Measurements from ENCODE around the gene LPP. TPM values are rescaled to one million over a fixed set of nuclear protein-coding genes. Genes with fewer than 3 reads are reported as not detected.

Gene LPP
- total RNA-seq, 2 experiments from 2014 or later, result 51.3 to 58.9 TPM

DNA sequence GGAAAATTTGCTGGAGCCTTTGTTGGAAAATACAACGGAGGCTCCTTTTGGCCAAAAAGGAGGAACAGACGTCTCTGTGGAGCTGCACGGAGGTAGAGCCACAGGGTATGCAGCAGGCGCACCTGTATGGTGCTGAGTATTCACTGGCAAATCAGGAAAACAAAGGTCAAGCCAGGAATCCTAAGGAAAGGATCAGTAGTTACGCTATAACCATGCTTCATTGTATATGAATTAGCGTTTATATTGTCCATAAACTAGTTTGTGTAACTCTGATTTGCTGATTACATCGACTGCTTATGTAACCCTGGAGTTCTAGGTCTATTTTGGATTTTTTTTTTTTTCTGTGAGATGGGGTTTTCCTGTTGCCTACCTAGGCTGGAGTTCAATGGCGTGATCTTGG lies 45.4 kb downstream of the LPP start:
- CTCF ChIA-PET, result no interaction called here

GRCh38 chr3:188200481-188200880 lies 46.5 kb downstream of the LPP start:
- Mint-ChIP-seq H3K27me3 (ENCODE audit: low read depth) (no peaks in the 10 kb centered on the region), H3K27ac (no peak overlapping the region), H3K36me3 (ENCODE audit: low read depth) (peaks cover 22% of the 10 kb centered on the region), H3K4me1 (ENCODE audit: low read depth) (peaks cover 30% of the 10 kb centered on the region), H3K4me3 (no peak overlapping the region), H3K9me3 (ENCODE audit: insufficient read depth) (no peaks in the 10 kb centered on the region)
- ChIA-PET CTCF (no interaction called here), POLR2A (no interaction called here)
- ATAC-seq, result no peak
- DNase-seq, result no peak

More for the DNA sequence above, 45.4 kb downstream of the LPP start:
- H3K27ac Mint-ChIP-seq, result no peak overlapping the region
- no peak overlapping the region for H3K4me3 Mint-ChIP-seq
- H3K9me3 Mint-ChIP-seq (ENCODE audit: insufficient read depth), result no peaks in the 10 kb centered on the region
- POLR2A ChIA-PET, result interaction anchor here (0.6 kb wide), 1 partner anchor 478 kb away, joined by 4 read pairs; no protein-coding TSS in a partner anchor
- peaks cover 20% of the 10 kb centered on the region for H3K36me3 Mint-ChIP-seq (ENCODE audit: low read depth)
- no peaks in the 10 kb centered on the region for H3K27me3 Mint-ChIP-seq (ENCODE audit: low read depth)
- DNase-seq (no peak), ATAC-seq (no peak)
- H3K4me1 Mint-ChIP-seq (ENCODE audit: low read depth), result peaks cover 30% of the 10 kb centered on the region

DNA sequence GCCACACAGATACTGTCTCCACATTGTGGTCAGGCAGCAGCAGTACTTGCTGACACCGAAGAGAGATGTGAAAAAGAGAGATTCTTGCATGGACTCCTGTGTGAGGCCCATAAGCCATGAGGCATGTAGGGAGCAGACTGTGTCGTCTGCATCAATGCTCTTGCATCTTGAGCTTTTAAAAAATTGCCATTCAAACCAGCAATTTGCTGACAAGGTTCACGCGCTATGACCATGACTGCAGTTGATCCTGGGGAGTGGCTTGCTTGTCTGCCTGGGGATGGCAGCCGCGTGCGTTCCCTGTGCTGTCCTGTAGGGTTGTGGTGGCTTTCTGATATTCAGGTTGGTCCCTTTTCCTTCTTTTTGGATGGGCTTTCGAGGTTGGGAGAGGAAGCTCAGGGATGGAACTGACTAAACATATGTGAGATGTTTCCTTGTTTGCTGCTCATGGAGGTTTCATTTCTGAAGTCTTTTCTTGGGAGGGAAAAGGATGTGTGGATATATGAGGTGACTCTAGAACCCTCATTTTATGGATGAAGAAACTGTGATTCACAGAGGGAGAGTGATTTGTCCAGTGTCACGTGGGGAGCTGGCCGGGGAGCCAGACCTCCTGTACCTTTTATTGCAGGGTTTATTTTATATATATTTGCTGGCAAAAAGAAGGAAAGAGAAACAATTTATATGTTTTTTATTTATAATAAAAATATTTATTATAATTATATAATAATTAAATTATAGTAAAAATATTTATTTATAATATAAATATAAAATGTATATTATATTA lies 48.6 kb downstream of the LPP start:
- CTCF ChIA-PET, result no interaction called here
- no peaks in the 10 kb centered on the region for H3K9me3 Mint-ChIP-seq (ENCODE audit: insufficient read depth)
- peaks cover 21% of the 10 kb centered on the region for H3K36me3 Mint-ChIP-seq (ENCODE audit: low read depth)
- POLR2A ChIA-PET, result interaction anchor here (1.0 kb wide), 1 partner anchor 49 kb away, joined by 3 read pairs; no protein-coding TSS in a partner anchor
- no peaks in the 10 kb centered on the region for H3K27me3 Mint-ChIP-seq (ENCODE audit: low read depth)
- peak; percentile 55 for DNase-seq
- H3K4me3 Mint-ChIP-seq, result no peak overlapping the region
- H3K4me1 Mint-ChIP-seq (ENCODE audit: low read depth), result peaks cover 13% of the 10 kb centered on the region
- H3K27ac Mint-ChIP-seq, result no peak overlapping the region
- peak; percentile 62 for ATAC-seq

- ChIA-PET POLR2A (no interaction called here), CTCF (interaction anchor here (1.1 to 3.5 kb wide), 3 partner anchors 8 to 465 kb away, joined by 3 to 18 read pairs (median 3); no protein-coding TSS in a partner anchor)
- H3K36me3 Mint-ChIP-seq (ENCODE audit: low read depth), result peaks cover 21% of the 10 kb centered on the region
Measured at GRCh38 chr3:188204526-188204925, 50.6 kb downstream of the LPP start.

GRCh38 chr3:188205992-188206416 lies 52.0 kb downstream of the LPP start:
- H3K27me3 Mint-ChIP-seq (ENCODE audit: low read depth), result no peaks in the 10 kb centered on the region
- H3K36me3 Mint-ChIP-seq (ENCODE audit: low read depth), result peaks cover 28% of the 10 kb centered on the region
- no peak overlapping the region for H3K27ac Mint-ChIP-seq
- ChIA-PET POLR2A (interaction anchor here (0.6 kb wide), 1 partner anchor 140 kb away, joined by 5 read pairs; no protein-coding TSS in a partner anchor), CTCF (interaction anchor here (0.6 to 3.5 kb wide), 2 partner anchors 109 to 467 kb away, joined by 3 to 18 read pairs; no protein-coding TSS in a partner anchor)
- DNase-seq (no peak), ATAC-seq (no peak)
- H3K4me3 Mint-ChIP-seq, result no peak overlapping the region
- peaks cover 9% of the 10 kb centered on the region for H3K4me1 Mint-ChIP-seq (ENCODE audit: low read depth)
- H3K9me3 Mint-ChIP-seq (ENCODE audit: insufficient read depth), result no peaks in the 10 kb centered on the region

More at GRCh38 chr3:188204526-188204925, 50.6 kb downstream of the LPP start:
- no peak overlapping the region for H3K27ac Mint-ChIP-seq
- DNase-seq (no peak), ATAC-seq (no peak)
- no peaks in the 10 kb centered on the region for H3K9me3 Mint-ChIP-seq (ENCODE audit: insufficient read depth)
- no peaks in the 10 kb centered on the region for H3K27me3 Mint-ChIP-seq (ENCODE audit: low read depth)
- H3K4me3 Mint-ChIP-seq, result no peak overlapping the region
- H3K4me1 Mint-ChIP-seq (ENCODE audit: low read depth), result peaks cover 9% of the 10 kb centered on the region

- DNase-seq, result no peak
- peaks cover 30% of the 10 kb centered on the region for H3K36me3 Mint-ChIP-seq (ENCODE audit: low read depth)
- peaks cover 9% of the 10 kb centered on the region for H3K4me1 Mint-ChIP-seq (ENCODE audit: low read depth)
- H3K9me3 Mint-ChIP-seq (ENCODE audit: insufficient read depth), result no peaks in the 10 kb centered on the region
- no peak overlapping the region for H3K4me3 Mint-ChIP-seq
- ATAC-seq, result no peak
- ChIA-PET CTCF (interaction anchor here (1.1 to 3.5 kb wide), 3 partner anchors 27 to 468 kb away, joined by 3 to 18 read pairs (median 3); no protein-coding TSS in a partner anchor), POLR2A (interaction anchor here (0.6 kb wide), 1 partner anchor 141 kb away, joined by 5 read pairs; no protein-coding TSS in a partner anchor)
- H3K27ac Mint-ChIP-seq, result no peak overlapping the region
- no peaks in the 10 kb centered on the region for H3K27me3 Mint-ChIP-seq (ENCODE audit: low read depth)
Measured at GRCh38 chr3:188206787-188207186, 52.8 kb downstream of the LPP start.

DNA sequence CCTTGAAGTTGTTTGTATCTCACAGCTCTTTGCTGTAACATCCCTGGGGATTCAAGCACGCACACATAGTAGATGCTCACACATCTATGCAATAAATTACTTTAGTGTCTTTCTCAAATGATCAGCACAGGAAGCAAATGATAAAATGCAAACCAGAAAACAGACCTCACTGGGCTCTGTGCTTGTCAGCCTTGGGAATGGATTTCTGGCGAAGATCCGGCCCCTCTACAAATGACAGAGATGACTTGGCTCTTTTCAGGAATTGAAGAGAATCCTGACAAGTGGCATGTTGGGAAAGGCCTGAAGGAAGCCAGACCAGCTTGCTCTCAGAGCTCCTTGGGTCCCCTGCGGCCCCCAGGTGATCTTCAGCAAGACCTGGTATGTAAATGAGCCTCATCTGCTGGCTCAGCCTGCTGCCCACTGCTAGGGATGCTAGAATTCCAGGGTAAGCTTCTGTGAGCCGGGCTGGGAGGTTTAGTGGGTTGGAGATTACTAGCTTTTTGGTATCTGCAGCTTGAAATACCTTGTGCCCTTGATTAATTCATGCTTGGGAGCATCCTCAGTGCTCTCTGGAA lies 54.1 kb downstream of the LPP start:
- no peak for ATAC-seq
- POLR2A ChIA-PET, result no interaction called here
- no peak for DNase-seq
- CTCF ChIA-PET, result interaction anchor here (1.1 to 1.6 kb wide), 4 partner anchors 12 to 467 kb away, joined by 3 to 5 read pairs (median 3); no protein-coding TSS in a partner anchor
- Mint-ChIP-seq H3K36me3 (ENCODE audit: low read depth) (peaks cover 28% of the 10 kb centered on the region), H3K27ac (no peak overlapping the region), H3K9me3 (ENCODE audit: insufficient read depth) (no peaks in the 10 kb centered on the region), H3K27me3 (ENCODE audit: low read depth) (no peaks in the 10 kb centered on the region), H3K4me1 (ENCODE audit: low read depth) (no peaks in the 10 kb centered on the region), H3K4me3 (no peak overlapping the region)

DNA sequence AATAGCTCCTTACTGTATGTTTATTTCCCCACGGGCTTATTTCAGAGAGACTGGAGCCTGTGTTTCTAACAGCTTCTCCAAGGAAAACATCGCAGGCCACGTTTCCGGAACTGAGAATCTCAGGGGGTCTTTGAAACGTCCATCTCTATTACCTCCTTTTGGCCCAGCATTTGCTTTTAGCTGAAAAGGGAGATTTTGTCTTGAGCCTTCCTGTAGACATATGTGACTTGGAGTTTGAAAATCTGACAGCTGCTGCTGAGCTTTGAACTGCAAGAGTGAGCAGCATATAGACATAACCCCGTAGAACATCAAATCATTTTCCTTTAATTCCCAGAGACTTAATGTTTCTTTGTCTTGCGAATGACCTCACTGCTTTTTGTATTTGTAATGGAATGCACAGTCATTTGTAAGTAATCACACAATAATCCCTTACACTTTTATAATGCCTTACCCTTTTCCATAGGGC lies 54.6 kb downstream of the LPP start:
- H3K27ac Mint-ChIP-seq, result no peak overlapping the region
- ATAC-seq, result no peak
- no peak overlapping the region for H3K4me3 Mint-ChIP-seq
- H3K4me1 Mint-ChIP-seq (ENCODE audit: low read depth), result peaks cover under 1% of the 10 kb centered on the region
- no peaks in the 10 kb centered on the region for H3K27me3 Mint-ChIP-seq (ENCODE audit: low read depth)
- DNase-seq, result no peak
- ChIA-PET CTCF (interaction anchor here (1.3 to 1.6 kb wide), 2 partner anchors 11 to 468 kb away, joined by 3 to 5 read pairs; no protein-coding TSS in a partner anchor), POLR2A (no interaction called here)
- H3K36me3 Mint-ChIP-seq (ENCODE audit: low read depth), result peaks cover 28% of the 10 kb centered on the region
- H3K9me3 Mint-ChIP-seq (ENCODE audit: insufficient read depth), result no peaks in the 10 kb centered on the region

DNA sequence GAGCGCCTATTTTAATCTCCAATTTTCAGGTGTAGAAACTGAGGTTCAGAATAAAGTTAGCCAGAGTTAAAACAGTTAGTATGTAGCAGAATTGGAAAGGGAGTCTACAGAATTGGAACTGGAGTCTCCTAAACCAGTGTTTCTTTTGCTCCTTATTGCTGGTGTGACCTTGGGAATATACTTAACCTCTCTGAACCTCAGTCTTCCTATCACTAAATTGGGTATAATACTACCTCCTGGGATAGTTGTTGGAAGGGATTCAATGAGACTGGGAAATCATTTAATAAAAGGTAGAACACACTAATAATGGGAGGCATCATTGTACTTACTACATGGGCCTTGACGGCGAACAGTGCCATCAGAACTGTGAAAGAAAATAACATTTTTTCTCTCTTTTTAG lies 55.1 kb downstream of the LPP start:
- ChIA-PET POLR2A (no interaction called here), CTCF (interaction anchor here (1.6 kb wide), 1 partner anchor 468 kb away, joined by 5 read pairs; no protein-coding TSS in a partner anchor)
- Mint-ChIP-seq H3K27me3 (ENCODE audit: low read depth) (no peaks in the 10 kb centered on the region), H3K4me1 (ENCODE audit: low read depth) (peaks cover 2% of the 10 kb centered on the region), H3K36me3 (ENCODE audit: low read depth) (peaks cover 26% of the 10 kb centered on the region), H3K27ac (no peak overlapping the region), H3K4me3 (no peak overlapping the region), H3K9me3 (ENCODE audit: insufficient read depth) (no peaks in the 10 kb centered on the region)
- ATAC-seq (no peak), DNase-seq (no peak)

DNA sequence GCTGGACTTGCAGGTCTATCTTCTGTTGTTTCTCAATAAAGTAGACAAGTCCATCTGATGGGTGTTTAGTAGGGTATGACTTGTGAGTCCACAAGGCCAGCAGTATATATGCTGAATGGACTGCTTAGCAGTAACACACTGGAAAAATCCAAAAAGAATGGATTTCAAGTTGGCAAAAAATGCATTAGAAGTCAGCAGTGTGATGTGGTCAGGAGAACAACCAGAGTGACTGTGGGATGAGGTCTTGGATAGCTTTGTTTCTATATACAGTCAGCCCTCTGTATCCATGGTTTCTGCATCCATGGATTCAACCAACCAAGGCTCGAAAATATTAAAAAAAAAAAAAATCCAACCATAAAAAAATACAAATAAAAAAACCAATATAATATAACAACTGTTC lies 55.8 kb downstream of the LPP start:
- Mint-ChIP-seq H3K4me1 (ENCODE audit: low read depth) (peaks cover 7% of the 10 kb centered on the region), H3K9me3 (ENCODE audit: insufficient read depth) (no peaks in the 10 kb centered on the region), H3K36me3 (ENCODE audit: low read depth) (peaks cover 21% of the 10 kb centered on the region), H3K27me3 (ENCODE audit: low read depth) (no peaks in the 10 kb centered on the region), H3K4me3 (no peak overlapping the region), H3K27ac (no peak overlapping the region)
- ChIA-PET POLR2A (interaction anchor here (0.5 kb wide), 1 partner anchor 20 kb away, joined by 4 read pairs; no protein-coding TSS in a partner anchor), CTCF (no interaction called here)
- DNase-seq, result no peak
- ATAC-seq, result no peak

- POLR2A ChIA-PET, result no interaction called here
- peaks cover 22% of the 10 kb centered on the region for H3K36me3 Mint-ChIP-seq (ENCODE audit: low read depth)
- ATAC-seq, result no peak
- no peak overlapping the region for H3K27ac Mint-ChIP-seq
- DNase-seq, result no peak
- no peak overlapping the region for H3K4me3 Mint-ChIP-seq
- H3K4me1 Mint-ChIP-seq (ENCODE audit: low read depth), result peaks cover 15% of the 10 kb centered on the region
- no peaks in the 10 kb centered on the region for H3K27me3 Mint-ChIP-seq (ENCODE audit: low read depth)
- CTCF ChIA-PET, result interaction anchor here (1.3 kb wide), 1 partner anchor 471 kb away, joined by 3 read pairs; no protein-coding TSS in a partner anchor
- no peaks in the 10 kb centered on the region for H3K9me3 Mint-ChIP-seq (ENCODE audit: insufficient read depth)
Measured at GRCh38 chr3:188211476-188211875, 57.5 kb downstream of the LPP start.
